Caco-2 (cell line): ENCODE data around the gene PTN. TPM values are rescaled to one million over a fixed set of nuclear protein-coding genes. Genes with fewer than 3 reads are reported as not detected.
"Not testable (repeated sequence)": the region's sequence is repeated elsewhere in the genome, so short reads cannot be mapped to it uniquely, and the experiment has no call there.

Experiments used
- BruUV-seq: library from RNA; stranded (reverse); fragments of 400-500 nt; replicated peaks from 2 replicates; lab custom pipeline; 2021; lab: Mats Ljungman, UMichigan
- CTCF ChIA-PET: fragments of 300-600 bp; sonication (Branson Sonifier 250); formaldehyde crosslinking; loops from one replicate; lab custom pipeline; 2022; ENCODE audit warnings: antibody characterized with exemption; lab: Charles Lee
- POLR2A ChIA-PET: fragments of 300-600 bp; sonication (Branson Sonifier 250); formaldehyde crosslinking; loops from one replicate; lab custom pipeline; 2022; ENCODE audit warnings: antibody characterized with exemption; lab: Charles Lee
- DNase-seq, 2 experiments: peaks; one replicate each; pipeline versions ENCODE4 v3.0.0 to v3.0.0-alpha.2; 2020 to 2022
- H3K27me3 ChIP-seq: replicated peaks from 2 replicates; pipeline ENCODE4 v1.6.0; 2011; ENCODE audit warnings: low read length; ENCODE audit not compliant: control insufficient read depth, insufficient read depth
- H3K36me3 ChIP-seq: 2 replicates; pipeline ENCODE4 v1.5.1; 2011; ENCODE audit warnings: low read length; ENCODE audit not compliant: control insufficient read depth, insufficient read depth
- H3K4me1 ChIP-seq: fragments of 250-450 bp; sonication (Bioruptor Pico); 2 replicates; pipeline ENCODE4 v1.5.1; 2020; ENCODE audit warnings: mild to moderate bottlenecking
- H3K4me3 ChIP-seq: 2 replicates; pipeline ENCODE4 v1.5.1; 2011; ENCODE audit warnings: low read depth, mild to moderate bottlenecking, control low read depth, low read length
- H3K9me3 ChIP-seq: fragments of 250-450 bp; sonication (Bioruptor Pico); 2 replicates; pipeline ENCODE4 v1.5.1; 2020; ENCODE audit warnings: mild to moderate bottlenecking, moderate library complexity
- H3K27ac Mint-ChIP-seq: one replicate; pipeline ENCODE4 v1.8.0; 2022; ENCODE audit warnings: mixed read lengths; ENCODE audit not compliant: unreplicated experiment
- H3K27me3 Mint-ChIP-seq: one replicate; pipeline ENCODE4 v1.8.0; 2022; ENCODE audit warnings: mixed read lengths; ENCODE audit not compliant: insufficient read depth, unreplicated experiment
- H3K36me3 Mint-ChIP-seq: one replicate; pipeline ENCODE4 v1.8.0; 2022; ENCODE audit warnings: mild to moderate bottlenecking, mixed read lengths; ENCODE audit not compliant: insufficient read depth, unreplicated experiment
- H3K4me1 Mint-ChIP-seq: one replicate; pipeline ENCODE4 v1.8.0; 2022; ENCODE audit warnings: low read depth, mixed read lengths; ENCODE audit not compliant: unreplicated experiment
- H3K4me3 Mint-ChIP-seq: one replicate; pipeline ENCODE4 v1.8.0; 2022; ENCODE audit warnings: mild to moderate bottlenecking, moderate library complexity, mixed read lengths; ENCODE audit not compliant: unreplicated experiment
- H3K9me3 Mint-ChIP-seq: one replicate; pipeline ENCODE4 v1.8.0; 2022; ENCODE audit warnings: mixed read lengths; ENCODE audit not compliant: unreplicated experiment
- CTCF ChIP-seq, 2 experiments: fragments of 200-600 bp in 1 of 2; IDR thresholded peaks; 1 replicate in 1 of 2; 2 replicates in 1 of 2; pipeline versions ENCODE4 v1.5.1 to v1.8.0; 2011 to 2022; ENCODE audit warnings: antibody characterized with exemption in 1 of 2, control low read depth in 1 of 2, inconsistent platforms in 1 of 2, low read depth in 1 of 2, low read length in 1 of 2, mild to moderate bottlenecking in 1 of 2, moderate library complexity in 1 of 2; ENCODE audit not compliant: insufficient read depth in 1 of 2, severe bottlenecking in 1 of 2, unreplicated experiment in 1 of 2
- intact Hi-C: fragments of 100-400 bp; cut with micrococcal nuclease; formaldehyde crosslinking; loops from one replicate; pipeline ENCODE4 v1.10.0; 2022; ENCODE audit not compliant: unreplicated experiment
- total RNA-seq: library from RNA; stranded (reverse); gene quantifications from 2 replicates; pipeline ENCODE4 v1.2.3, GENCODE V29; 2022

PTN gene
- total RNA-seq, 1 experiment from 2014 or later, result 4.3 TPM

GRCh38 chr7:137241655-137242360, 101.7 kb downstream of the PTN start:
- Histone ChIP-seq H3K36me3 (no peaks in the 10 kb centered on the region), H3K9me3 (no peaks in the 10 kb centered on the region), H3K4me3 (no peak overlapping the region), H3K4me1 (no peaks in the 10 kb centered on the region), H3K27me3 (no peaks in the 10 kb centered on the region)
- no peaks in the 10 kb centered on the region for H3K36me3 Mint-ChIP-seq
- DNase-seq, result no peak
- H3K4me3 Mint-ChIP-seq, result no peak overlapping the region
- ChIA-PET POLR2A (no interaction called here), CTCF (no interaction called here)
- peaks cover 9% of the 10 kb centered on the region for H3K27me3 Mint-ChIP-seq
- H3K27ac Mint-ChIP-seq, result no peak overlapping the region
- H3K9me3 Mint-ChIP-seq, result no peaks in the 10 kb centered on the region
- intact Hi-C loops, result no loop called here
- BruUV-seq, result no TSS peak
- no peaks in the 10 kb centered on the region for H3K4me1 Mint-ChIP-seq
- TF ChIP-seq CTCF (IDR thresholded peaks at IDR 0.05; ENCODE audit: insufficient read depth in 1 of 2, low read depth in 1 of 2, low read length in 1 of 2, severe bottlenecking in 1 of 2, unreplicated experiment in 1 of 2), result no peak

- DNase-seq, H3K9me3 Mint-ChIP-seq, H3K36me3 ChIP-seq, H3K4me3 Mint-ChIP-seq, BruUV-seq, H3K4me1 Mint-ChIP-seq, H3K27me3 ChIP-seq, H3K4me3 ChIP-seq, CTCF ChIA-PET, H3K9me3 ChIP-seq, POLR2A ChIA-PET, H3K27ac Mint-ChIP-seq, H3K36me3 Mint-ChIP-seq, H3K4me1 ChIP-seq, intact Hi-C loops: not testable (repeated sequence)
- H3K27me3 Mint-ChIP-seq, result peaks cover 11% of the 10 kb centered on the region
These were observed 104.3 kb downstream of the PTN start for GRCh38 chr7:137239186-137239585.

- no peaks in the 10 kb centered on the region for H3K9me3 Mint-ChIP-seq
- peaks cover 6% of the 10 kb centered on the region for H3K36me3 Mint-ChIP-seq
- H3K27me3 ChIP-seq, result no peaks in the 10 kb centered on the region
- intact Hi-C loops, result no loop called here
- no peak overlapping the region for H3K4me3 ChIP-seq
- no TSS peak for BruUV-seq
- ChIA-PET POLR2A (no interaction called here), CTCF (no interaction called here)
- no peaks in the 10 kb centered on the region for H3K9me3 ChIP-seq
- H3K4me1 Mint-ChIP-seq, result no peaks in the 10 kb centered on the region
- no peak for DNase-seq
- H3K36me3 ChIP-seq, result no peaks in the 10 kb centered on the region
- no peak overlapping the region for H3K4me3 Mint-ChIP-seq
- no peaks in the 10 kb centered on the region for H3K4me1 ChIP-seq
- no peak overlapping the region for H3K27ac Mint-ChIP-seq
- TF ChIP-seq CTCF (IDR thresholded peaks at IDR 0.05; ENCODE audit: insufficient read depth in 1 of 2, low read depth in 1 of 2, low read length in 1 of 2, severe bottlenecking in 1 of 2, unreplicated experiment in 1 of 2), result no peak
- peaks cover 10% of the 10 kb centered on the region for H3K27me3 Mint-ChIP-seq
These were observed 108.1 kb downstream of the PTN start for GRCh38 chr7:137235434-137235833.
